KOPT-K1 (cell line): ENCODE results near the gene ZNF888.
A peak's percentile ranks its signal among the peaks of the same experiment; 100 is the strongest.
"Not testable (repeated sequence)": the region's sequence is repeated elsewhere in the genome, so short reads cannot be mapped to it uniquely, and the experiment has no call there.

Experiments
- H3K27ac ChIP-seq: fragments of 200-600 bp; sonication (generic); 2 replicates; pipeline ENCODE4 v1.5.1; 2016; ENCODE audit warnings: antibody characterized with exemption, mild to moderate bottlenecking, low read depth, low read length; ENCODE audit not compliant: poor library complexity, severe bottlenecking
- H3K36me3 ChIP-seq: fragments of 200-600 bp; sonication (generic); 2 replicates; pipeline ENCODE4 v1.5.1; 2017; ENCODE audit warnings: antibody characterized with exemption, mild to moderate bottlenecking, low read length, moderate library complexity; ENCODE audit not compliant: insufficient read depth
- H3K9me3 ChIP-seq: fragments of 200-600 bp; sonication (generic); 2 replicates; pipeline ENCODE4 v1.5.1; 2017; ENCODE audit warnings: antibody characterized with exemption, low read length, mild to moderate bottlenecking; ENCODE audit not compliant: insufficient read depth, poor library complexity, severe bottlenecking

ZNF888 gene

DNA sequence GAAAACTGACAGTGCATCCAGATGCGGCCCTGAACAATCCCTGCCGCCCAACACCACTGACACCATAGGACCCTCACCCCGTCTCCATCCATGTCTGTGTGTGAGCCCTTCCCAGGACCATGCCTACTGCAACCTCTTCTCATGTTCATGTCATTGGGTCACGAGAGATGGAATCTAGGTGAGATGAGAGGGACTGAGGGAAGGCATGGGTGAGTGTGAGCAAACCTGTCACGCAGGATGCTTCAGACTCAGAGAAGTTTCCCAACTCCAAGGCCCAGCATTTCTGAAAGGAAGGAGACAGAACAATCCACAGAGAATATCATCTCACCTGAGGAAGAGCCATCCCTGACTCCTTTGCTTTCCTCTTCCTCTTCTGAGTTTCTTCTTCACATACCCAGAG, 5.7 kb downstream of the ZNF888 start:
- H3K9me3 ChIP-seq, result no peaks in the 10 kb centered on the region
- H3K27ac ChIP-seq, result no peak overlapping the region
- H3K36me3 ChIP-seq, result peaks cover 54% of the 10 kb centered on the region

DNA sequence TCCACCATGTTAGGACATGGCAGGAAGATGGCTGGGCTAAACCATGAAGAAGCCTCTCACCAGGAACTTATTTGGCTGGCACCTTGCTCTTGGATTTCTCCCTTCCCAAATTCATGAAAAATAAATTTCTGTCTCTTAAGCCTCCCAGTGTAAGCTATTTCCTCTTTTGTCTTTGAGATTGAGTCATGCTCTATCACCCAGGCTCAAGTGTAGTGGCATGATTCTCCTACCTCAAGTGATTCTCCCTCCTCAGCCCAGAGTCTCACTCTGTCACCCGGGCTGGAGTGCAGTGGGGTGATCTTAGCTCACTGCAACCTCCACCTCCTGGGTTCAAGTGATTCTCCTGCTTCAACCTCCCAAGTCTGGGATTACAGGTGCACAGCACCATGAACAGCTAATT, 12.6 kb downstream of the ZNF888 start:
- H3K27ac ChIP-seq, result no peak overlapping the region
- H3K36me3 ChIP-seq, result peaks cover 77% of the 10 kb centered on the region
- H3K9me3 ChIP-seq, result no peaks in the 10 kb centered on the region

DNA sequence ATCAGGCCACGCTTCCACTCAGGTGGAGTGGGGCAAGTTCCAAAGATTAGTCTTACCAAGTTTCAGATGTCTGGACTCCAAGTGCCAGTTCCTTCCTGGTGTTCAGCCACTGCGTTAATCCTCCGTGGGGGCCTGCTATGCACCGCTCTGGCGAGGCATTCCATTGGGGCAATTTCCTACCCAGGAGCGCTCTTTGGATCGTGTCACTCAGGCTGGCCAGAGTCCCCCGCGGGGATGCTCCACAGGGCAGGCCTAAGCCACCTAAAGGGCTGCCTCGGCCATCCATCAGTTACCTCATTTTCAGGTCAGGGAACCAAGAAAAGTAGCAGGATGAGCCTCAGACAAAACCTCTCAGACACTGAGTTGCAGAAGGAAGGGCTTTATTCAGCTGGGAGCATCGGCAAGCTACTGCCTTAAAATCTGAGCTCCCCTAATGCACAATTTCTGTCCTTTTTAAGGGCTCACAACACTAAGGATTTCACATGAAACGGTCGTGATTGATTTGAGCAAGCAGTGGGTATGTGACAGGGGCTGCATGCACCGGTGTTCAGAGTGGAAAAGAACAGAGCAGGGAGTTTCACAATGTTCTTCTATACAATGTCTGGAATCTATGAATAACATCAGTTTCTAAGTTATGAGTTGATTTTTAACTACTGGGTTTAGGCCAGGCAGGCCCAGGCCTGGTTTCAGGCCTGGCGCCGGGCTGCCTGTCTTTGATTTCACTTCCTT, 19.0 kb downstream of the ZNF888 start:
- not testable (repeated sequence) for H3K27ac ChIP-seq
- peaks cover 37% of the 10 kb centered on the region for H3K36me3 ChIP-seq

DNA sequence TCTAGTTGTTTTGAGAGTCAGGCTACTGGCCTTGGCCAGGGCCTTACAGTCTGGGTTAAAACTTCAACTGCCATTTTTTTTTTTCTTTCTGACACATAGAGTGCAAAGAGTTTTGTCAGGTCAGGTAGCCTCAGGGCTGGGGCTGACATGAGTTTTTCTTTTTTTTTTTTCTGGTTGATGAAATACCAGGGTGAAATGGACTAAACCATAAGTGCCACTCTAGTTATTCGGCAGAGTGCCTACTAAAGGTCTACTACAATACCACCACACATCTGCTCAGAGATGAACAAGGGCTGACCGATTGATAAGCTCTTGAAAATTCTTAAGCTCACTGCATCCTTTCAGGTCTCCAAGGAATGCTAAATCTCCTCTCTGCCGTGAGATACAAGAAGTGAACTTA, 21.4 kb downstream of the ZNF888 start:
- H3K9me3 ChIP-seq, result no peaks in the 10 kb centered on the region
- peaks cover 16% of the 10 kb centered on the region for H3K36me3 ChIP-seq
- no peak overlapping the region for H3K27ac ChIP-seq

More for the DNA sequence above, 19.0 kb downstream of the ZNF888 start:
- H3K9me3 ChIP-seq, result not testable (repeated sequence)

DNA sequence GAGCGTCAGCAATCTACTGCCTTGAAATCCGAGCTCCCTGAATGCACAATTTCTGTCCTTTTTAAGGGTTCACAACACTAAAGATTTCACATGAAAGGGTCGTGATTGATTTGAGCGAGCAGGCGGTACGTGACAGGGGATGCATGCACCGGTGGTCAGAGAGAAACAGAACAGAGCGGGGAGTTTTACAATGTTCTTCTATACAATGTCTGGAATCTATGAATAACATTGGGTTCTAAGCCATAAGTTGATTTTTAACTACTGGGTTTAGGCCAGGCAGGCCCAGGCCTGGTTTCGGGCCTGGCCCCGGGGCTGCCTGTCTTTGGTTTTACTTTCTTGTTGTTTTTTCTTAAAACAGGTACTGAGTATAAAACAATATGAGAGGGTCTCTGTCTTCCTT, 24.6 kb downstream of the ZNF888 start:
- H3K9me3 ChIP-seq, H3K27ac ChIP-seq: not testable (repeated sequence)
- H3K36me3 ChIP-seq, result peaks cover 22% of the 10 kb centered on the region

DNA sequence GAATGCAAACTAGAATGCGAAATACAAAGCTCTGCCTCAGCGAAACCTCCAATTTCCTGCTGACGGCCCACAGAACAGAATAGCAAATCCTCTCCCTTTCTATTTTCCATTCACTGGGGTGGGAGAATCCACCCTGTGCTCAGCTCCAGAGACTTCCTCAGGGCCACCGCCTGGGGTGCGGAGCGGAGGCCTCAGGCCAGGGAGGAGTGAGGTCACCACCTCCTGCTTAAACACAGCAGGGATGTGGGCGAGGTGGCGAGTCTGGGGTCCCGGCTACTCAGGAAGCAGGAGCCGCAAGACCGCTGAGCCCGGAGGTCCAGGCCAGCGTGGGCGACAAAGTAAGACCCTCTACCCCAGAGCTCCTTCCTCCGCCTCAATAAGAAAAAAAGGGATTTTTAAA, 25.1 kb downstream of the ZNF888 start:
- Histone ChIP-seq H3K27ac (peak overlapping the region; percentile 79), H3K36me3 (peaks cover 26% of the 10 kb centered on the region), H3K9me3 (no peaks in the 10 kb centered on the region)

DNA sequence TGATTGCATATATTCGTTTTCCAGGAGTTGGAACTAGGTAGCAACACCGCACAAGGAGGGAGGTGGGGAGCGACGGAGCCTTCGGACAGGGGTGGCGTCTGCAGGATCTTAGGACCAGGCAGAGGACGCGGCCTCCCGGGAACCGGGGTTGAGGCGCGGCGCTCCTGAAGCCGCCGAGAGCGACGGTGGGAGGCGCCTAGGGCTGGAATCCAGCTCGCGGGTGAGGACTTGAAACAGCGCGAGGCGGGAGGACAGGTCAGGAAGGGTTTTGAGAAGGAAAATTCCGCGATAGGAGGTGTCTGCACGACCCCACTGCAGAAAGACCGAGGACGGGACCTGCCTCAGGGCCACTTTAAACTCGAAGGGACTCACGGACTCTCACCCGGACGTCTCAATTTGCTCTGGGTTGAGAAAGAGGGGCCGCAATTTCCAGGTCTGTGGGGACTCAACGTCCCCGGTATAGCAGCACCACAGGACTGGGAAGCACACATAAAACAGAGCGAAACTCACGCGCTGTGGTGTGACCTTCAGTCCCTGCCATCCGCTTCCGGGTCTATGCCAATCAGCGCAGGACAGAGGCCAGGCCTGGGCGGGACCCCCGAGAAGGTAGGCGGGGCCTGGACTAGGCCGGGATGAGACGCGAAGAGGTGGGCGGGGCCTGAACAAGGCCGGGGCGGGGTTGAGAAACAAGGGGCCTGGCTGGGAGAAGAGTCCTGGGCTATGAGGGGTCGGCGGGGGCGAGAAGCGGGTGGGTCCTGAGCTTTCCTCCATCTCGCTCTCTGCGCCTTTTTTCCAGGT, 25.9 kb downstream of the ZNF888 start, which contains the start of gene ZNF320:
ZNF320 (minus strand) TSS at position 498 of the 798 bp plus-strand sequence. CDS start 7,380 bp downstream, outside the sequence.
- Histone ChIP-seq H3K36me3 (peaks cover 30% of the 10 kb centered on the region), H3K27ac (peak within 1 kb of the TSS; percentile 79), H3K9me3 (no peaks in the 10 kb centered on the region)

DNA sequence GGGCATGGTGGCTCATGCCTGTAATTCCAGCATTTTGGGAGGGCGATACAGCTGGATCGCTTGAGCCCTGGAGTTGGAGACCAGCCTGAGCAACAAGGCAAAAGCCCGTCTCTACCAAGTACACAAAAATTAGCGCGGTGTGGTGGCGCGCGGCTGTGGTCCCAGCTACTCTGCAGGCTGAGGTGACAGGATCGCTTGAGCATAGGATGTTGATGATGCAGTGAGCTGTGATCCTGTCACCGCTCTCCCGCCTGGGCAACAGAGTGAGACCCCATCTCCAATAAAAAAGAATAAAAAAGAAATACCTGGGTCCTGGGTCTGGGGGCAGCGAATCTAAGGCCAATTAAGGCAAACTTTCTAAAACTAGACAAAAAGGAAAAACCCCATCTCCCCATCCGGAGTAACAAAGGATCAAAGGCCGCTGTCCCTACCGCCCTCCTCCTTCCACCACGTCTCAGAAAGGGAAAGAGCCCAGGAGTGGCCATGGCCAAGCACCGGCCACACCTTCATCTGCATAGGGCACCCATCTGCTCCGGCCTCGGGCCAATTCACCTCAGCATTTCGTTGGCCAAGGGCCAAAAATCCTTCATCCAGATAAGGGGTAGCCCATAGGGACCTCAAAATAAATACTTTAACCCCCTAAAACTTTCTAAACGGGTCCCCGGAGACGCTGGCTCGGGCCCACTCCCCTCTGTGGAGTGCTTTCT, 26.6 kb downstream of the ZNF888 start:
- Histone ChIP-seq H3K36me3 (peaks cover 38% of the 10 kb centered on the region), H3K27ac (peak overlapping the region; percentile 79), H3K9me3 (no peaks in the 10 kb centered on the region)

DNA sequence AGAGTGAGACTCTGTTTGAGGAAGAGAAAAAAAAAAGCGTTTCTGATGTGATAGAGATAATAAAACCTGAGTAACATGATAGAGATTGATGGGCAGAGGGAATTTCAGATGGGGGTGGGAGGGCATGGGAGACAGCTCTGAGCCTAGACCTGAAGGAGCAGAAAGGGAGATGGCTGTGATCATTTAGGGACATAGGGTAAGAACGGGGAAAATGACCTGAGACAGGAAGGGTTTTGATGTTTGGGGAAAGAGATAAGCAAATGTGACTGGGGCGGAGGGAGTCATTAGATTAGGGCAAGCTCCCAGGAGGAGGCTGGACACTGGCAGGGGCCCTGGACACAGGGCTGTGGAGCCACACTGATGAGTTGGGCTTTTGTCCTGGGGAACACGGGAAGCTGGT, 31.9 kb downstream of the ZNF888 start:
- H3K27ac ChIP-seq, result no peak overlapping the region
- H3K36me3 ChIP-seq, result peaks cover 87% of the 10 kb centered on the region
- H3K9me3 ChIP-seq, result no peaks in the 10 kb centered on the region

DNA sequence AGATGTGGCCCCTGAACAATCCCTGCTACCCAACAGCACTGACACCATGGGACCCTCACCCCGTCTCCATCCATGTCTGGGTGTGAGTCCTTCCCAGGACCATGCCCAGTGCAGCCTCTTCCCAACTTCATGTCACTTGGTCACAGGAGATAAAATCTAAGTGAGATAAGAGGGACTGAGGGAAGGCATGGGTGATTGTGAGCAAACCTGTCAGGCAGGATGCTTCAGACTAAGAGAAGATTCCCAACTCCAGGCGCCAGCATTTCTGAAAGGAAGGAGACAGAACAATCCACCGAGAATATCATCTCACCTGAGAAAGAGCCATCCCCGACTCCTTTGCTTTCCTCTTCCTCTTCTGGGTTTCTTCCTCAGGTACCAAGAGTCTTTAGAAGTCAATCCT, 33.3 kb downstream of the ZNF888 start:
- Histone ChIP-seq H3K9me3 (peaks cover 5% of the 10 kb centered on the region), H3K27ac (no peak overlapping the region), H3K36me3 (peaks cover 92% of the 10 kb centered on the region)

DNA sequence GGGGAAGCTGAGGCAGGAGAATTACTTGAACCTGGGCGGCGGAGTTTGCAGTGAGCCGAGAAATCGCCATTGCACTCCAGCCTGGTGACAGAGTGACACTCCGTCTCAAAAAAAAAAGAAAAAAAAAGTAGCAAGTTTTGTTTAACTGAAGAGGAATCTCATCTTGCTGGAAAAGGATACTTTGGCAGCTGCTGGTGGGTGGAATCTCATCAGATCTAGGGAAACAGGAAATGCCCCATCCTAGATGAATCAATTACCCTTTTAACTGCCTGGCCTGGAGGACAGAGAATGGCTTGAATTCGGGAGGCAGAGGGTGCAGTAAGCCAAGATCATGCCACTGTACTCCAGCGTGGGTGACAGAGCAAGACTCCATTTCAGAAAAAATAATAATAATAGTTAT, 34.2 kb downstream of the ZNF888 start:
- Histone ChIP-seq H3K27ac (no peak overlapping the region), H3K9me3 (peaks cover 13% of the 10 kb centered on the region), H3K36me3 (peaks cover 92% of the 10 kb centered on the region)

DNA sequence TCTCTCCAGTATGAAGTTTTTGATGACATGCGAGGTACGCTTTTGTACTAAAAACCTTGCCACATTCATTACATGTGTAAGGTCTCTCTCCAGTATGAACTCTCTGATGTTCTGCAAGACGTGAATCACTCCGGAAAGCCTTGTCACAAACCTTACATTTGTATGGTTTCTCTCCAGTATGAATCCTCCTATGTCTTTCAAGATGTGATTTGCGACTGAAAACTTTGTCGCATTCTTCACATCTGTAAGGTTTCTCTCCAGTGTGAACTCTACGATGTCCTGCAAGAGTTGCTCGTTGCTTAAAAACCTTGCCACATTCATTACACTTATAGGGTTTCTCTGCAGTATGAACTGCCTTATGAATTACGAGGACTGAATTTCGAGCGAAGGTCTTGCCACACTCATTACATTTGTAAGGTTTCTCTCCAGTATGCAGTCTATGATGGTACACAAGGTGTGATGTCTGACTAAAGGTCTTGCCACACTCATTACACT, 42.3 kb downstream of the ZNF888 start:
- Histone ChIP-seq H3K36me3 (peaks cover 87% of the 10 kb centered on the region), H3K27ac (no peak overlapping the region), H3K9me3 (peaks cover 71% of the 10 kb centered on the region)

DNA sequence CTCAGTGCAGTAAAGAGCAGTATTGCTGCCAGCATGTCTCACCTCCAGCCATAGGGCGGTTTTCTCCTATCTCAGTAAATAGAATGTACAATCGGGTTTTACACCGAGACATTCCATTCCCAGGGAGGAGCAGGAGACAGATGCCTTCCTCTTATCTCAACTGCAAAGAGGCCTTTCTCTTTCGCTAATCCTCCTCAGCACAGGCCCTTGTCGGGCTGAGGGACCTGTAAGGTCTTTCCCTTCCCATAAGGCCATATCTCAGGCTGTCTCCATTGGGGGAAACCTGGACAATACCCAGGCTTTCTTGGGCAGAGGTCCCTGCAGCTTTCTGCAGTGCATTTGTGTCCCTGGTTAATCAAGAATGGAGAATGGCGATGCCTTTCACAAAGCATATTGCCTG, 50.2 kb downstream of the ZNF888 start:
- H3K36me3 ChIP-seq, H3K27ac ChIP-seq, H3K9me3 ChIP-seq: not testable (repeated sequence)

DNA sequence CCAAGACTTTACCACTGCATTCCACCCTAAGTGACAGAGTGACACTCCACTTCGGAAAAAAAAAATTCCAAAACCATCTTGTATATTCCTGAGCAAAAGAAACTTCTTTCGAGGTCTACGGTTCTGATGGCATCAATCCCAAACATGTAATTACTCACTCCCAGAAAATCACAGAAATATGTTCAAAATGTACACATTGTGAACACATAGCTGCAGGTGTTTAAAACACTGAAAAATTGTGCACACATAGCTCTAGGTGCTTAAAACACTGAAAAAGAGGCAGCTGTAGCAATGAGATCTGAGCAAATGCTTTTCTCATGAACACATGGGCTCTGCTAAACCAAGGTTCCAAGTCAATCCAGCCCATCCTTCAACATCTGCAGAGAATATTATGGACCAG, 51.8 kb downstream of the ZNF888 start:
- no peaks in the 10 kb centered on the region for H3K36me3 ChIP-seq
- H3K9me3 ChIP-seq, result no peaks in the 10 kb centered on the region
- no peak overlapping the region for H3K27ac ChIP-seq

DNA sequence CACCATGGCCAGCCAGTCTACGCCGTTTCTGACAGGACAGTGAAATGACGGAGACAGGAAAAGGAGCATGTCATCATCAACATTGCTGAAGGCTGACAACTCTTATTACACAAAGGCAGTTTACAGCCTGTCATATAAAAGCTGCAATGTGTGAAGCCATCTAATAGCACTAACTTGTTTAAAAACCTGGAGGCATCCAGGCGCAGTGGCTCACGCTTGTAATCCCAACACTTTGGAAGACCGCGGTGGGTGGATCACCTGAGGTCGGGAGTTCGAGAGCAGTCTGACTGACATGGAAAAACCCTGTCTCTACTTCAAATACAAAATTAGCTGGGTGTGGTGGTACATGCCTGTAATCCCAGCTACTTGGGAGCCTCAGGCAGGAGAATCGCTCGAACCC, 55.2 kb downstream of the ZNF888 start:
- not testable (repeated sequence) for H3K36me3 ChIP-seq, H3K9me3 ChIP-seq, H3K27ac ChIP-seq
